ENCODE data around the gene CNOT8. TPM values are rescaled to one million over a fixed set of nuclear protein-coding genes. Genes with fewer than 3 reads are reported as not detected.

CNOT8 gene
- total RNA-seq, 1 experiment from 2014 or later: 45.9 TPM

DNA sequence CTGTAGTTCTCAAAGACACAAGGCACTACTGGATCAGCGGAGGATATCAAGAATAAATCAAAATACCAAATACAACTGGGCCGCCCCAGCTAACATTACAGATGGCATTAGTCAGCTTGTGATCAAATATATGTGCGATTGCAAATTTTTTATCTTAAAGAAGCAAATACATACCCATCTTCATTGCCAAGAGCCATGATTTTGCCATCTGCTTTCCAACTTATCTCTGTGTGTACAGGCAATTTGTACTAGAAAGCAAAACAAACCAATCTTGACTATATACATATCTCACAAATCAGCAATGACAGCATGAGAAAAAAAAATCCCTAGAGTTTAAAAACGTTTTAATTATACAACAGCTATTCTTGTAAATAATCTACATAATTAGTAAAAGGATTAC lies 59.3 kb downstream of the CNOT8 start:
- POLR2A ChIA-PET: no interaction called here
- no peak for ATAC-seq
- CTCF ChIA-PET: no interaction called here
- intact Hi-C loops (cut with micrococcal nuclease; ENCODE audit: unreplicated experiment) (no loop called here), in situ Hi-C loops (cut with HindIII; ENCODE audit: low pct_unique_long_range_greater_than_20kb, low sequenced_read_pairs) (no loop called here)
- H3K9me3 ChIP-seq (ENCODE audit: control insufficient read depth, insufficient read depth, low read depth, low read length): no peaks in the 10 kb centered on the region
- H3K4me1 ChIP-seq (ENCODE audit: control insufficient read depth, insufficient read depth, low read length): no peaks in the 10 kb centered on the region
- no peaks in the 10 kb centered on the region for H3K27me3 ChIP-seq (ENCODE audit: control insufficient read depth, insufficient read depth, low read length)
- no peak for DNase-seq (ENCODE audit: low read depth, low spot score)
- peaks cover 44% of the 10 kb centered on the region for H3K36me3 ChIP-seq (ENCODE audit: control insufficient read depth, insufficient read depth, low read length)
- H3K4me3 ChIP-seq (ENCODE audit: low read depth in 2 of 2, low read length in 2 of 2): no peak overlapping the region
- BruUV-seq (replicated peaks): no TSS peak
- no peak overlapping the region for H3K27ac ChIP-seq (ENCODE audit: low read length)
- TF ChIP-seq TCF7L2 (IDR thresholded peaks at IDR 0.05; ENCODE audit: low read depth, low read length): no peak
- TF ChIP-seq SIN3A (IDR thresholded peaks at IDR 0.05; ENCODE audit: borderline replicate concordance, insufficient read depth, low read depth, low read length): no peak
- TF ChIP-seq, protein P1, sequence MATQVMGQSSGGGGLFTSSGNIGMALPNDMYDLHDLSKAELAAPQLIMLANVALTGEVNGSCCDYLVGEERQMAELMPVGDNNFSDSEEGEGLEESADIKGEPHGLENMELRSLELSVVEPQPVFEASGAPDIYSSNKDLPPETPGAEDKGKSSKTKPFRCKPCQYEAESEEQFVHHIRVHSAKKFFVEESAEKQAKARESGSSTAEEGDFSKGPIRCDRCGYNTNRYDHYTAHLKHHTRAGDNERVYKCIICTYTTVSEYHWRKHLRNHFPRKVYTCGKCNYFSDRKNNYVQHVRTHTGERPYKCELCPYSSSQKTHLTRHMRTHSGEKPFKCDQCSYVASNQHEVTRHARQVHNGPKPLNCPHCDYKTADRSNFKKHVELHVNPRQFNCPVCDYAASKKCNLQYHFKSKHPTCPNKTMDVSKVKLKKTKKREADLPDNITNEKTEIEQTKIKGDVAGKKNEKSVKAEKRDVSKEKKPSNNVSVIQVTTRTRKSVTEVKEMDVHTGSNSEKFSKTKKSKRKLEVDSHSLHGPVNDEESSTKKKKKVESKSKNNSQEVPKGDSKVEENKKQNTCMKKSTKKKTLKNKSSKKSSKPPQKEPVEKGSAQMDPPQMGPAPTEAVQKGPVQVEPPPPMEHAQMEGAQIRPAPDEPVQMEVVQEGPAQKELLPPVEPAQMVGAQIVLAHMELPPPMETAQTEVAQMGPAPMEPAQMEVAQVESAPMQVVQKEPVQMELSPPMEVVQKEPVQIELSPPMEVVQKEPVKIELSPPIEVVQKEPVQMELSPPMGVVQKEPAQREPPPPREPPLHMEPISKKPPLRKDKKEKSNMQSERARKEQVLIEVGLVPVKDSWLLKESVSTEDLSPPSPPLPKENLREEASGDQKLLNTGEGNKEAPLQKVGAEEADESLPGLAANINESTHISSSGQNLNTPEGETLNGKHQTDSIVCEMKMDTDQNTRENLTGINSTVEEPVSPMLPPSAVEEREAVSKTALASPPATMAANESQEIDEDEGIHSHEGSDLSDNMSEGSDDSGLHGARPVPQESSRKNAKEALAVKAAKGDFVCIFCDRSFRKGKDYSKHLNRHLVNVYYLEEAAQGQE (IDR thresholded peaks at IDR 0.05; ENCODE audit: insufficient read depth in 1 of 2, low read depth in 2 of 2, low read length in 1 of 2): no peak
- TF ChIP-seq, protein P2, sequence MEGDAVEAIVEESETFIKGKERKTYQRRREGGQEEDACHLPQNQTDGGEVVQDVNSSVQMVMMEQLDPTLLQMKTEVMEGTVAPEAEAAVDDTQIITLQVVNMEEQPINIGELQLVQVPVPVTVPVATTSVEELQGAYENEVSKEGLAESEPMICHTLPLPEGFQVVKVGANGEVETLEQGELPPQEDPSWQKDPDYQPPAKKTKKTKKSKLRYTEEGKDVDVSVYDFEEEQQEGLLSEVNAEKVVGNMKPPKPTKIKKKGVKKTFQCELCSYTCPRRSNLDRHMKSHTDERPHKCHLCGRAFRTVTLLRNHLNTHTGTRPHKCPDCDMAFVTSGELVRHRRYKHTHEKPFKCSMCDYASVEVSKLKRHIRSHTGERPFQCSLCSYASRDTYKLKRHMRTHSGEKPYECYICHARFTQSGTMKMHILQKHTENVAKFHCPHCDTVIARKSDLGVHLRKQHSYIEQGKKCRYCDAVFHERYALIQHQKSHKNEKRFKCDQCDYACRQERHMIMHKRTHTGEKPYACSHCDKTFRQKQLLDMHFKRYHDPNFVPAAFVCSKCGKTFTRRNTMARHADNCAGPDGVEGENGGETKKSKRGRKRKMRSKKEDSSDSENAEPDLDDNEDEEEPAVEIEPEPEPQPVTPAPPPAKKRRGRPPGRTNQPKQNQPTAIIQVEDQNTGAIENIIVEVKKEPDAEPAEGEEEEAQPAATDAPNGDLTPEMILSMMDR (IDR thresholded peaks at IDR 0.05): no peak
- TF ChIP-seq POLR2AphosphoS5 (IDR thresholded peaks at IDR 0.05; ENCODE audit: low read depth, low read length): no peak

DNA sequence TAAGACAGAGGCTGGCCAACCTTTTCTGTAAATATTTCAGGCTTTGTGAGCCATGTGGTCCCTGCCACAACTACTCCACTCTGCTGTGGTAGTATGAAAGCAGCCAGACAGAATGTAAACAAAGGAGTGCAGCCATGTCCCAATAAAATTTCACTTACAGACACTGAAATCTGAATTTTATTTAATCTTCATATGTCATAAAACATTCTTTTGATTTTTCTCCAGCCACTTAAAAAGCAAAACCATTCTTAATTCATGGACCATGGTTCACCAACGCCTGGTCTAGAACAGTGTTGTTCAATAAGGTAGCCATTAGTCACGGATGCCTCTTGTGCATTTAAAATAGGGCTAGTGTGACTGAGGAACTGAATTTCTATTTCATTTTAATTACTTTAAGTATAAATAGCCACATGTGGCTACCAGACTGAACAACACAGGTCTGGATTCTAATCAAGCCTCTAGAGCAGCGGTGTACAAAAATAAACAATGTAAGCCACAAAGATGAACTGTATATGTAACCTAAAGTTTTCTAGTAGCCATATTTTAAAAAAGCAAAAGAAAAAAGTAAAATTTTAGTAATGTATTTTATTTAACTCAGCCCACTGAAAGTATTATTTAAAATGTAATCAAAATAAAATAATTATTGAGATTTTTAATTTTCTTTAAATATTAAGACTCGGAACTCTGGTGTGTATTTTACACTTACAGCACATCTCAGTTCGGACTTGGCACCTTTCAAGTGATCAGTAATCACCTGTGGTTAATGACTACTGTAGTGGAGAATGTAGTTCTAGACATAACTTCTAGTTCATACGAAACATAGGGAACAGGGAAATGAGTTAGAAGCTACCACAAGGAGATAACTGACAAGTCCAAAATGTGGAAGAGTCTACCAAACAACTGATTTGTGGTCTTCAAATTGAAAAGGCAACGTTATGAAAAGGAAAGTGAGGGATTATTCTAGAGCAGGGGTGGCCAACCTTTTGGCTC lies 65.3 kb downstream of the CNOT8 start:
- H3K36me3 ChIP-seq (ENCODE audit: control insufficient read depth, insufficient read depth, low read length): peaks cover 52% of the 10 kb centered on the region
- H3K27me3 ChIP-seq (ENCODE audit: control insufficient read depth, insufficient read depth, low read length): no peaks in the 10 kb centered on the region
- no peaks in the 10 kb centered on the region for H3K9me3 ChIP-seq (ENCODE audit: control insufficient read depth, insufficient read depth, low read depth, low read length)
- no peaks in the 10 kb centered on the region for H3K4me1 ChIP-seq (ENCODE audit: control insufficient read depth, insufficient read depth, low read length)
- POLR2A ChIA-PET: no interaction called here
- no peak overlapping the region for H3K4me3 ChIP-seq (ENCODE audit: low read depth in 2 of 2, low read length in 2 of 2)
- intact Hi-C loops (cut with micrococcal nuclease; ENCODE audit: unreplicated experiment) (no loop called here), in situ Hi-C loops (cut with HindIII; ENCODE audit: low pct_unique_long_range_greater_than_20kb, low sequenced_read_pairs) (no loop called here)
- H3K27ac ChIP-seq (ENCODE audit: low read length): no peak overlapping the region
- ATAC-seq: no peak
- no peak for TF ChIP-seq TCF7L2 (IDR thresholded peaks at IDR 0.05; ENCODE audit: low read depth, low read length)
- TF ChIP-seq POLR2AphosphoS5 (IDR thresholded peaks at IDR 0.05; ENCODE audit: low read depth, low read length): no peak
- TF ChIP-seq, protein P1 (IDR thresholded peaks at IDR 0.05; ENCODE audit: insufficient read depth in 1 of 2, low read depth in 2 of 2, low read length in 1 of 2): no peak
- no peak for TF ChIP-seq SIN3A (IDR thresholded peaks at IDR 0.05; ENCODE audit: borderline replicate concordance, insufficient read depth, low read depth, low read length)
- TF ChIP-seq, protein P2 (IDR thresholded peaks at IDR 0.05): no peak
- no TSS peak for BruUV-seq (replicated peaks)
- DNase-seq (ENCODE audit: low read depth, low spot score): no peak
- CTCF ChIA-PET: no interaction called here

Data from Panc1 (cell line).